ENCODE data around the gene LRRIQ1. TPM values are rescaled to one million over a fixed set of nuclear protein-coding genes. Genes with fewer than 3 reads are reported as not detected.
"Not testable (repeated sequence)": the region's sequence is repeated elsewhere in the genome, so short reads cannot be mapped to it uniquely, and the experiment has no call there.

The LRRIQ1 gene
- total RNA-seq, 1 donor from 2014 or later, result not detected

DNA sequence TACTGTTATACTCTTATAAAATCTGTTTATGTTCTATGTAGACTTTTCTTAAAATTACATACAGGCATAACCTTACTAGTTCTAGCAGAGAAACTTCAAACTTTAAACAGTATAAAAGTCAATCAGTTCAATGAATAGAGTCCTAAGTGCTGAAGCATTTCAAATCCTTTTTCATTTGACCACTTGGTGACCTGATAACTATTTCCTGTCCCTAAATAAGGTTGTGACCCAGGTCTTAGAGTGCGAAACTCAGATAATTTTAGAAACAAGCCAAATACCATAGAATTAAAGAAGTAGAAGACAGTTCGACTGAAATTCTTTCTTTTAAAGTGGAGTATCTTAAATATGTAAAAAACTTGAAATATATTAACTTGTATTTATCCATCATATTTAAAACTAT is 147.7 kb downstream of the LRRIQ1 start:
- intact Hi-C loops (cut with micrococcal nuclease), result no loop called here

- intact Hi-C loops (cut with micrococcal nuclease), result no loop called here
Observed at GRCh38 chr12:85186236-85186635, 150.1 kb downstream of the LRRIQ1 start.

- intact Hi-C loops (cut with micrococcal nuclease), result no loop called here
Observed at GRCh38 chr12:85188619-85189018, 152.5 kb downstream of the LRRIQ1 start.

- intact Hi-C loops (cut with micrococcal nuclease), result no loop called here
Observed at GRCh38 chr12:85190728-85191127, 154.6 kb downstream of the LRRIQ1 start.

GRCh38 chr12:85203809-85204208 is 167.7 kb downstream of the LRRIQ1 start:
- intact Hi-C loops (cut with micrococcal nuclease), result not testable (repeated sequence)

DNA sequence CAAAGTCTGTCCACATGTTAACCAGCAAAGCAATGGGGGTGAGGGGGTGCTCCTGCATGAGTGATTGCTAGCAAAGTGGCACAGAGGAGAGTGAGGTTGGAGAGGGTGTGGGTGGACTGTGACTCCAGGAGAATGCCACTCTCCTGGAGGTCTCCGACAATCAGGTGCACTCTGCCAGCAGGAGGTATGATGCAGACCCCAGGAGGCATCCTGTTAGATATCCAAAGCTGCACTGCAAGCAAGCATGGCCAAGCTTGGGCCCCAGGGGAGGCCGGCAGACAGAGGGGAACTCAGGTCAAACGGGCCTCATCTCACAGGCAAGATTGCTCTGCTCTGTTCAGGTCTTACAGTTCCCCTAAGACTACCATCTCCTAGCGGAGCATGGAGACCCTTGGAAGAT is 170.4 kb downstream of the LRRIQ1 start:
- intact Hi-C loops (cut with micrococcal nuclease), result no loop called here

DNA sequence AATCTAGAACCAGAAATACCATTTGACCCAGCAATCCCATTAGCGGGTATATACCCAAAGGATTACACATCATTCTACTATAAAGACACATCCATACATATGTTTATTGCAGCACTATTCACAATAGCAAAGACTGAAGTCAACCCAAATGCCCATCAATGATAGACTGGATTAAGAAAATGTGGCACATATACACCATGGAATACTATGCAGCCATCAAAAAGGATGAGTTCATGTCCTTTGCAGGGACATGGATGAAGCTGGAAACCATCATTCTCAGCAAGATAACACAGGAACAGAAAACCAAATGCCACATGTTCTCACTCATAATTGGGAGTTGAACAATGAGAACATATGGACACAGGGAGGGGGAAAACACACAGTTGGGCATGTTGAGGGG is 188.2 kb downstream of the LRRIQ1 start:
- intact Hi-C loops (cut with micrococcal nuclease), result not testable (repeated sequence)

DNA sequence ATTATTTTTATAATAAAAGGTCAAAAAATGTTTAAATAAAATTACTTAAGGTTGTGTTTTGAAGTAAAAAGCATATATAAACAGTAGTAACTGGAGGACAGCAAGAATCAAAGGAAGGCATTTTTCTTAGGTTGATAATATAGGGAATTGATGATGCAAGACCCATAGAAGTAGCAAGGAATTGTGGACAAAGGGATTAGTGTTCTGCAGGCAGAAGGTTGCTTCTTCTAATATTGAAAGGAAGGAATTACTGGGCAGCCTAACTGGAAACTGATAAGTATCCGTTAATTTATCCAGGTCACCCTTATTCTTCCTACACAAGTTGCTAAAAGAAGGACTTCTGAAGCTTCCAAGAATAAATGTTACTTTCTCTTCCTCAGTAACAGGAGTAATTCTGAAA is 189.3 kb downstream of the LRRIQ1 start:
- intact Hi-C loops (cut with micrococcal nuclease), result no loop called here

GRCh38 chr12:85237327-85237726 is 201.2 kb downstream of the LRRIQ1 start:
- intact Hi-C loops (cut with micrococcal nuclease), result no loop called here

DNA sequence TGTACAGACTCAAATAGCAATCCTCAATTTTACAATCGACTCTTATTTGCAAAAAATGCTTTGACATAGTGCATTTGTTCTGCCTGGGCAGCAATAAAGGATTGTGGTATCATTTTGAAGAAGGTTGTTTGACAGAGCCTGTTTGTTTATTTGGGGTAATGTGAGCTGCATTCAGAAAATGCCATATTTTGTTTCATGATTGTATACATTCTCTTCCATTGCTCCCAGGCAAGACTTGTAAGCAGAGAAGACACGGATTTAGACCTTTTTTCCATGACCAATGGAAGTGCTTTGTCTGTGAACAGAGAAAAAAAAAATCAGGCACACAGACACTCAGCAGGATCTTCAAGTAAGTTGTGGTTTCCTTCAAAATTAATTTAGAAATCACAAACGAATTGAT is 208.4 kb downstream of the LRRIQ1 start:
- intact Hi-C loops (cut with micrococcal nuclease), result no loop called here

DNA sequence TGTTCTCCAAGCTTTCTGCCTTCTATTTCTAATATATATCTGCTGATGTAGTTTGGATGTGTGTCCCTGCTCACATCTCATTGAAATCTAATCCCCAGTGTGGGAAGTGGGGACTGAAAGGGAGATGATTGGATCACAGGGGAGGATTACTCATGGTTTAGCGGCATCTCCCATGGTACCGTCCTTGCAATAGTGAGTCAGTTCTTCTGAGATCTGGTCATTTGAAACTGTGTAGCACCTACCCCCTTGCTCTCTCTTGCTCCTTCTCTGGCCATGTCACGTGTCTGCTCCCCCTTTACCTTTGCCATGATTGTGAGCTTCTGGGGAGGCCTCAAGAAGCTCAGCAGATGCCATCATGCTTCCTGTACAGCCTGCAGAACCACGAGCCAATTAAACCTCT is 217.7 kb downstream of the LRRIQ1 start:
- intact Hi-C loops (cut with micrococcal nuclease), result no loop called here

DNA sequence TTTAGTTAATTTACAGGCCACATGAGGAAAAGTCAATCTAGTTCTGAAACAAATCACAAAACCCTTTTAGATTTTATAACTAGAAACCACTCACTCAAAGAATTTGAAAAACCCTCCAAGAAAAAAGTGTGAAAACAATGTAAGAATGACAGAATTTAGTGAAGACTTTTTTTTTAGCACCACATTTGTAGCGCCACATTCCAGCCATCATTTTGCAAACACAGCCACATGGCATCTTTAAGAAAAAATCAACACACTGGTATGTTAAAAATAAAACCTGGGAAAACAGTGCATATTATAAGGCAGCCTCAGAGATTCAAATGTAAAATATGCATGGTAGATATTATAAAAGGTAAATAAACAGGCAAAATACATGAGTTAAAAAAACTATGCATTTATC is 221.5 kb downstream of the LRRIQ1 start:
- intact Hi-C loops (cut with micrococcal nuclease), result no loop called here

GRCh38 chr12:85260447-85260846 is 224.3 kb downstream of the LRRIQ1 start:
- intact Hi-C loops (cut with micrococcal nuclease), result no loop called here

GRCh38 chr12:85260896-85261295 is 224.7 kb downstream of the LRRIQ1 start:
- intact Hi-C loops (cut with micrococcal nuclease), result no loop called here

DNA sequence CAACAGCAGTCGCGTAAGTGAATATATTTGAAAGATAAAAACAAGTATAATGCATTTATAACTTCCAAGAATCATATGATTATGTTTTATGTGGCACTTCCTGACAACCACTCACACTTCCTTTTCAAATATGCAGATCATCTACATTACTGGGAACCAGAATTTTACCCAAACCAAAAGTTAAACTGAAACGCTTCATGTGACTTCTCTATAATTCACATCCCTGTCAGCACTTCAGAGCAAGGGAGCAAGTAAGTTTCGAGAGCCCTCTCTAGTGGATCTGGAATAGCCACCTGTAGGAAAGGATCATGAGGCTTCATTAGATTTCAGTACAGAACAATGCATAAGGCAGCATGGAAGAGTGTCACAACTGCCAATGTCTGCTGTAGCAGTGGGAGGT is 230.2 kb downstream of the LRRIQ1 start:
- intact Hi-C loops (cut with micrococcal nuclease), result no loop called here

GRCh38 chr12:85273381-85274314 is 237.5 kb downstream of the LRRIQ1 start:
- intact Hi-C loops (cut with micrococcal nuclease), result no loop called here

DNA sequence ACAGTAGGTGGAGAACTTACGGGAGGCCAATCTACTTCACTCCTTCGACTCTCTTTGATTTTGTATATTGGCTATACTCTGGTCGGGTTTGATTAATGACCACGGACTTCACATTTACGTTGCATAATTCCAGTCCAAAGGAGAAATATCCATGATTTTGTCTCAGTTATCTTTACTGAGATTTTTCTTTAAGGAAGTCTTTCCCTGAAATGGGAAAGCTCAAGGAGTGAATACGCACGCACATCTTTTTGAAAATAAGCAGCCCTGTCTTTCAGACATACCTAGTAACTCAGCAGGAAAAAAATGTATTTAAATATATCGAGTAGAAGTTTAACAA is 238.1 kb downstream of the LRRIQ1 start:
- intact Hi-C loops (cut with micrococcal nuclease), result no loop called here

GRCh38 chr12:85275374-85275773 is 239.2 kb downstream of the LRRIQ1 start:
- intact Hi-C loops (cut with micrococcal nuclease), result no loop called here

- intact Hi-C loops (cut with micrococcal nuclease), result no loop called here
Observed at GRCh38 chr12:85277191-85277590, 241.0 kb downstream of the LRRIQ1 start.

DNA sequence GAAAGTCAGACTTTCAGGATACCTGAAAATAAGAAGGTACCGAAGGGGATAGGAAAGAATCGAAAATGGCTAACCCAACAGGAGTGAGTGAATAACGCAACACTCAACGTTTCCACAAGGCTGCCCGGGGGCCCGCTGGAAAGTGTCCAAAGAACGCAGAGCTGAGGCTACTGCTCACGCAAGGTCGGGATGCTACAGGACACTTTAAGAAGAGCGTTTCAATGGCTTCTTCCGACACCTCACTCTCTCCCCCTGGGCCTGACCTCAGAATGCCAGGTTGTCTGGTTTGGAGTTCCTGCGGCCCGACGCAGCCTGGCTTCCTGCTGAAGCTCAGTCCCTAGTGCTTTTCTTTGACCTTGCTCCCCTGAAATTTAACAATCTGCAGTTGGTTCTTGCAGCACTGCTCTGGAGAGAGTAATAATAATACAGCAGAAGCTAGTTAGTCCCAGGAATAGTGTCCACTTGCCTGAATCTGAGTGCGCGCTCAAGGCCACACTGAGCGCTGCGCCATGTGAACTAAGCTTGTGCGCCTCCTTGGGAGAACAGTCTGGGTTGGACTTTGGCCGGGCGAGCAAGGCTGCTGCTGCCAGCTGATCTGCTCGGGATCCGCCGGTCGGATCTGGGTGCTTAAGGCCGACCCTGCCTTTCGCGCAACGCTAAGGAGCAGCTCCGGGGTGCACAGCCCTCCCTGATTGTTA is 241.9 kb downstream of the LRRIQ1 start:
- intact Hi-C loops (cut with micrococcal nuclease), result loop anchor here (2.0 kb wide), 1 partner anchor 365 kb away; the partner anchor contains the start of gene SLC6A15

- intact Hi-C loops (cut with micrococcal nuclease), result loop anchor here (2.0 kb wide), 1 partner anchor 366 kb away; the partner anchor contains the start of gene SLC6A15
Observed at GRCh38 chr12:85278598-85279448, 242.7 kb downstream of the LRRIQ1 start.

Data from T-helper 1 cell treated with Interleukin-12 subunit alpha and Interleukin-12 subunit beta and Interleukin-4 antibody, amounts not matched to agents 30 ng/mL and 1 ng/mL, for 36 hours (primary cell).